Colonic mucosa (tissue), 4 donors: ENCODE results near the gene FAM131A. TPM values are rescaled to one million over a fixed set of nuclear protein-coding genes. Genes with fewer than 3 reads are reported as not detected.
A peak's percentile ranks its signal among the peaks of the same experiment; 100 is the strongest.

Source experiments
- DNase-seq: peaks from one replicate; pipeline ENCODE4 v3.0.0-alpha.2; 2020
- H3K27ac ChIP-seq: fragments of 200-600 bp; one replicate; pipeline ENCODE4 v1.8.0; 2021
- H3K27me3 ChIP-seq: fragments of 200-600 bp; one replicate; pipeline ENCODE4 v1.8.0; 2021
- H3K36me3 ChIP-seq: fragments of 200-600 bp; one replicate; pipeline ENCODE4 v1.8.0; 2021
- H3K4me1 ChIP-seq: fragments of 200-600 bp; one replicate; pipeline ENCODE4 v1.8.0; 2021; ENCODE audit warnings: mild to moderate bottlenecking
- H3K4me3 ChIP-seq: fragments of 200-600 bp; one replicate; pipeline ENCODE4 v1.8.0; 2021
- H3K9ac ChIP-seq, 2 donors: one replicate each; pipeline ENCODE4 v1.7.0; 2013; ENCODE audit warnings: control low read depth in 2 of 2, low read depth in 2 of 2, low read length in 2 of 2
- H3K9me3 ChIP-seq: fragments of 200-600 bp; one replicate; pipeline ENCODE4 v1.8.0; 2021
- intact Hi-C: fragments of 100-400 bp; cut with DNase I; formaldehyde crosslinking; loops from one replicate; pipeline ENCODE4 v1.14.1; 2022
- total RNA-seq, 2 donors: library from RNA; stranded (reverse); fragmentation: NEBNext Ultra II Directional in 1 of 2; extraction: Animal tissue kit (Norgen Biotek cat#: 25700) in 1 of 2; gene quantifications; one replicate each; pipeline ENCODE4 v1.2.1, GENCODE V29; 2021
- TF ChIP-seq, protein P1 (sequence below): fragments of 200-600 bp; IDR thresholded peaks from one replicate; pipeline ENCODE4 v1.8.0; 2022; ENCODE audit warnings: antibody characterized with exemption, mild to moderate bottlenecking
- donor health status: healthy.
- donor health status: DM: no; HTN: no; CAD: no.
- donor health status: DM: no; HTN: no; CAD: no.

FAM131A gene
- total RNA-seq, 2 donors from 2014 or later, result 15.0 to 22.0 TPM

DNA sequence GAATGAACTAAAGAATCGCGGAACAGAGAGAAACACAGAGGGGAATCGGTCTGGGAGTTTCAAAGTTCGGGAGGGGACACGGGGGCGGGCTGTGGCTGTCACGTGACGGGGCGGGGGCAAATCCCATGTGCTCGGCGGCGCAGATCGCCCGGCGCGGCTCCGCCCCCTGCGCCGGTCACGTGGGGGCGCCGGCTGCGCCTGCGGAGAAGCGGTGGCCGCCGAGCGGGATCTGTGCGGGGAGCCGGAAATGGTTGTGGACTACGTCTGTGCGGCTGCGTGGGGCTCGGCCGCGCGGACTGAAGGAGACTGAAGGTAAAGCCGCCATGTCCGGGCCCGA lies 23.1 kb upstream of the FAM131A start, which contains the start of gene EIF4G1:
Gene EIF4G1 (plus strand): TSS at position 244 of the 337 bp plus-strand sequence. CDS start 1,191 bp downstream, outside the sequence.
- intact Hi-C loops, result no loop called here
- Histone ChIP-seq H3K27ac (peak within 1 kb of the TSS; percentile 86), H3K4me1 (peaks cover 11% of the 10 kb centered on the region)

GRCh38 chr3:184314700-184315542 lies 22.5 kb upstream of the FAM131A start:
- TF ChIP-seq, protein P1, sequence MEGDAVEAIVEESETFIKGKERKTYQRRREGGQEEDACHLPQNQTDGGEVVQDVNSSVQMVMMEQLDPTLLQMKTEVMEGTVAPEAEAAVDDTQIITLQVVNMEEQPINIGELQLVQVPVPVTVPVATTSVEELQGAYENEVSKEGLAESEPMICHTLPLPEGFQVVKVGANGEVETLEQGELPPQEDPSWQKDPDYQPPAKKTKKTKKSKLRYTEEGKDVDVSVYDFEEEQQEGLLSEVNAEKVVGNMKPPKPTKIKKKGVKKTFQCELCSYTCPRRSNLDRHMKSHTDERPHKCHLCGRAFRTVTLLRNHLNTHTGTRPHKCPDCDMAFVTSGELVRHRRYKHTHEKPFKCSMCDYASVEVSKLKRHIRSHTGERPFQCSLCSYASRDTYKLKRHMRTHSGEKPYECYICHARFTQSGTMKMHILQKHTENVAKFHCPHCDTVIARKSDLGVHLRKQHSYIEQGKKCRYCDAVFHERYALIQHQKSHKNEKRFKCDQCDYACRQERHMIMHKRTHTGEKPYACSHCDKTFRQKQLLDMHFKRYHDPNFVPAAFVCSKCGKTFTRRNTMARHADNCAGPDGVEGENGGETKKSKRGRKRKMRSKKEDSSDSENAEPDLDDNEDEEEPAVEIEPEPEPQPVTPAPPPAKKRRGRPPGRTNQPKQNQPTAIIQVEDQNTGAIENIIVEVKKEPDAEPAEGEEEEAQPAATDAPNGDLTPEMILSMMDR, result no peak
- Histone ChIP-seq H3K27me3 (no peaks in the 10 kb centered on the region), H3K9me3 (no peaks in the 10 kb centered on the region), H3K27ac (peak overlapping the region; percentile 86), H3K4me3 (peak overlapping the region; percentile 66), H3K4me1 (peaks cover 15% of the 10 kb centered on the region), H3K36me3 (no peaks in the 10 kb centered on the region), H3K9ac (peak overlapping the region; percentile 96 to 97)
- intact Hi-C loops, result no loop called here
- DNase-seq, result peak; percentile 79

More for the DNA sequence above, 23.1 kb upstream of the FAM131A start, which contains the start of gene EIF4G1:
- H3K36me3 ChIP-seq, result no peaks in the 10 kb centered on the region
- DNase-seq, result peak; percentile 95
- H3K9ac ChIP-seq, result peak within 1 kb of the TSS; percentile 96 to 97
- no peaks in the 10 kb centered on the region for H3K9me3 ChIP-seq
- TF ChIP-seq, protein P1, result no peak
- no peaks in the 10 kb centered on the region for H3K27me3 ChIP-seq
- peak within 1 kb of the TSS; percentile 66 for H3K4me3 ChIP-seq

- H3K4me3 ChIP-seq, result peak overlapping the region; percentile 66
- H3K9ac ChIP-seq, result peak overlapping the region; percentile 96 to 97
- peaks cover 15% of the 10 kb centered on the region for H3K4me1 ChIP-seq
- H3K27me3 ChIP-seq, result no peaks in the 10 kb centered on the region
- DNase-seq, result no peak
- TF ChIP-seq, protein P1, result no peak
- no peaks in the 10 kb centered on the region for H3K36me3 ChIP-seq
- H3K27ac ChIP-seq, result peak overlapping the region; percentile 86
- H3K9me3 ChIP-seq, result no peaks in the 10 kb centered on the region
- intact Hi-C loops, result no loop called here
Measured at GRCh38 chr3:184315543-184315867, 21.9 kb upstream of the FAM131A start.

DNA sequence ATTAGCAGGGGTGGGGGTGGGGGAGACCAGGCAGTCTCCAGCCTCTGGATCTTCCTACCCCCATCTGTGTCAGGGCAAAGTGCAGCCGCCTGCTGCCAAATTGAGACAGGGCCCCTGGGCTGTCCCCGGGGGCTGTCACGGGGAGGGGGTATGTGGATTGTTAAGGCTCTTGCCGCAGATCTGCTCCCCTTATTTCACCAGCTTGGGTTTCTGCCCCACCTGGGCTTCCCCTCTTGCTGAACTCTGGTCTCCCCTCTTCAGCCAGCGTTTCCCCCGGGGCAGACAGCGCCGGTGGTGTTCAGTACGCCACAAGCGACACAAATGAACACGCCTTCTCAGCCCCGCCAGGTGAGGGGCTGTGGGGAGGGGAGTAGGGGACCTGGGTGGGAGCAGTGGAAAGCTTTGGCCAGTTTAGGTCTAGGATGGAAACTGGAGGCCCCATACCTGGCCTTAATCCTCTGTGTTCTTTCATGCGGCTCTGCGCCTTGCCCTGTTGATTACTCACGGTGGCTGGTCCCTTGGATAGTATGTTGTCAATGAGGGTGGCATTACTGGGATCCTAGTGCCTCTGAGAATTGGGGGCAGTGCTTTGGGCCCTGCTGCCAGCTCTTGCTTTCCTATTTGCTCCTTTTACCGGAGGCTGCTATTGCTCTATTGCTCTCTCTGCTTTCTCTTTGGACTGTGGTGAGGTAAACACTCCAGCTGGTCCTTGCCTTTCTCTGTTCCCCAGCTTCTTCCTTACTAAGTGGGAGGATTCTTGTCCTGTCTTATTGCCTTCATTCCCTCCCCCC lies 21.3 kb upstream of the FAM131A start:
- TF ChIP-seq, protein P1, result no peak
- peak; percentile 33 for DNase-seq
- H3K9ac ChIP-seq, result peak overlapping the region; percentile 96 to 97
- H3K4me1 ChIP-seq, result peaks cover 15% of the 10 kb centered on the region
- peak overlapping the region; percentile 66 for H3K4me3 ChIP-seq
- no peaks in the 10 kb centered on the region for H3K36me3 ChIP-seq
- H3K27me3 ChIP-seq, result no peaks in the 10 kb centered on the region
- intact Hi-C loops, result no loop called here
- H3K27ac ChIP-seq, result peak overlapping the region; percentile 86
- H3K9me3 ChIP-seq, result no peaks in the 10 kb centered on the region

- H3K36me3 ChIP-seq, result peaks cover 4% of the 10 kb centered on the region
- no peaks in the 10 kb centered on the region for H3K27me3 ChIP-seq
- H3K4me1 ChIP-seq, result peaks cover 15% of the 10 kb centered on the region
- peak overlapping the region; percentile 96 to 97 for H3K9ac ChIP-seq
- H3K27ac ChIP-seq, result peak overlapping the region; percentile 86
- no peaks in the 10 kb centered on the region for H3K9me3 ChIP-seq
- intact Hi-C loops, result no loop called here
- TF ChIP-seq, protein P1, result no peak
- no peak for DNase-seq
- no peak overlapping the region for H3K4me3 ChIP-seq
Measured at GRCh38 chr3:184316792-184317191, 20.6 kb upstream of the FAM131A start.
